ENCODE measurements around the gene SPANXN2.
"Not testable (repeated sequence)": the region's sequence is repeated elsewhere in the genome, so short reads cannot be mapped to it uniquely, and the experiment has no call there.

SPANXN2 gene

GRCh38 chrX:143720652-143721051 is at the start of gene SPANXN2:
TSS of gene SPANXN2 (minus strand) at chrX:143720752. CDS start at chrX:143720668, 84 bp downstream.
- H3K27ac Mint-ChIP-seq; H3K4me1 Mint-ChIP-seq (ENCODE audit: low read depth); H3K36me3 Mint-ChIP-seq (ENCODE audit: low read depth); H3K4me3 Mint-ChIP-seq; DNase-seq; H3K9me3 Mint-ChIP-seq: not testable (repeated sequence)
- H3K27me3 Mint-ChIP-seq = peaks cover 13% of the 10 kb centered on the region

GRCh38 chrX:143768976-143769375 is 48.4 kb upstream of the SPANXN2 start:
- H3K27ac Mint-ChIP-seq = no peak overlapping the region
- peaks cover 27% of the 10 kb centered on the region for H3K27me3 Mint-ChIP-seq
- no peaks in the 10 kb centered on the region for H3K4me1 Mint-ChIP-seq (ENCODE audit: low read depth)
- H3K9me3 Mint-ChIP-seq = peaks cover 4% of the 10 kb centered on the region
- H3K36me3 Mint-ChIP-seq (ENCODE audit: low read depth) = no peaks in the 10 kb centered on the region
- no peak for DNase-seq
- H3K4me3 Mint-ChIP-seq = no peak overlapping the region

GRCh38 chrX:143767789-143768188 is 47.2 kb upstream of the SPANXN2 start:
- not testable (repeated sequence) for H3K9me3 Mint-ChIP-seq

GRCh38 chrX:143757887-143758286 is 37.3 kb upstream of the SPANXN2 start:
- H3K4me1 Mint-ChIP-seq (ENCODE audit: low read depth) = no peaks in the 10 kb centered on the region
- H3K4me3 Mint-ChIP-seq = no peak overlapping the region
- peaks cover 2% of the 10 kb centered on the region for H3K27me3 Mint-ChIP-seq
- no peaks in the 10 kb centered on the region for H3K36me3 Mint-ChIP-seq (ENCODE audit: low read depth)
- no peak for DNase-seq
- H3K9me3 Mint-ChIP-seq = no peaks in the 10 kb centered on the region
- no peak overlapping the region for H3K27ac Mint-ChIP-seq

More at GRCh38 chrX:143767789-143768188, 47.2 kb upstream of the SPANXN2 start:
- not testable (repeated sequence) for H3K4me1 Mint-ChIP-seq (ENCODE audit: low read depth); H3K27ac Mint-ChIP-seq; H3K36me3 Mint-ChIP-seq (ENCODE audit: low read depth); DNase-seq; H3K4me3 Mint-ChIP-seq
- peaks cover 27% of the 10 kb centered on the region for H3K27me3 Mint-ChIP-seq

GRCh38 chrX:143757375-143757774 is 36.8 kb upstream of the SPANXN2 start:
- DNase-seq = no peak
- Mint-ChIP-seq H3K36me3 (ENCODE audit: low read depth) (no peaks in the 10 kb centered on the region), H3K27me3 (peaks cover 2% of the 10 kb centered on the region), H3K9me3 (no peaks in the 10 kb centered on the region), H3K4me1 (ENCODE audit: low read depth) (no peaks in the 10 kb centered on the region), H3K4me3 (no peak overlapping the region), H3K27ac (no peak overlapping the region)

GRCh38 chrX:143754183-143754582 is 33.6 kb upstream of the SPANXN2 start:
- H3K27me3 Mint-ChIP-seq = peaks cover 4% of the 10 kb centered on the region
- H3K27ac Mint-ChIP-seq = no peak overlapping the region
- H3K9me3 Mint-ChIP-seq = no peaks in the 10 kb centered on the region
- no peak for DNase-seq
- no peaks in the 10 kb centered on the region for H3K36me3 Mint-ChIP-seq (ENCODE audit: low read depth)
- H3K4me1 Mint-ChIP-seq (ENCODE audit: low read depth) = no peaks in the 10 kb centered on the region
- no peak overlapping the region for H3K4me3 Mint-ChIP-seq

- no peaks in the 10 kb centered on the region for H3K4me1 Mint-ChIP-seq (ENCODE audit: low read depth)
Measured at GRCh38 chrX:143733866-143734265, 13.3 kb upstream of the SPANXN2 start.

GRCh38 chrX:143726296-143726695 is 5.7 kb upstream of the SPANXN2 start:
- no peaks in the 10 kb centered on the region for H3K4me1 Mint-ChIP-seq (ENCODE audit: low read depth)
- no peaks in the 10 kb centered on the region for H3K36me3 Mint-ChIP-seq (ENCODE audit: low read depth)
- DNase-seq = no peak
- no peak overlapping the region for H3K27ac Mint-ChIP-seq
- peaks cover 3% of the 10 kb centered on the region for H3K27me3 Mint-ChIP-seq
- no peaks in the 10 kb centered on the region for H3K9me3 Mint-ChIP-seq
- H3K4me3 Mint-ChIP-seq = no peak overlapping the region

More at GRCh38 chrX:143733866-143734265, 13.3 kb upstream of the SPANXN2 start:
- Mint-ChIP-seq H3K9me3 (peaks cover 3% of the 10 kb centered on the region), H3K36me3 (ENCODE audit: low read depth) (no peaks in the 10 kb centered on the region), H3K27me3 (peaks cover 2% of the 10 kb centered on the region), H3K27ac (no peak overlapping the region), H3K4me3 (no peak overlapping the region)
- DNase-seq = no peak

GRCh38 chrX:143701460-143701859 is 19.1 kb downstream of the SPANXN2 start:
- peaks cover 3% of the 10 kb centered on the region for H3K9me3 Mint-ChIP-seq
- no peak for DNase-seq
- H3K27me3 Mint-ChIP-seq = peaks cover 3% of the 10 kb centered on the region
- H3K4me3 Mint-ChIP-seq = no peak overlapping the region
- H3K27ac Mint-ChIP-seq = no peak overlapping the region
- H3K4me1 Mint-ChIP-seq (ENCODE audit: low read depth) = no peaks in the 10 kb centered on the region
- no peaks in the 10 kb centered on the region for H3K36me3 Mint-ChIP-seq (ENCODE audit: low read depth)

GRCh38 chrX:143694885-143695284 is 25.7 kb downstream of the SPANXN2 start:
- H3K4me1 Mint-ChIP-seq (ENCODE audit: low read depth) = no peaks in the 10 kb centered on the region
- peaks cover 3% of the 10 kb centered on the region for H3K9me3 Mint-ChIP-seq
- H3K36me3 Mint-ChIP-seq (ENCODE audit: low read depth) = no peaks in the 10 kb centered on the region
- no peak overlapping the region for H3K4me3 Mint-ChIP-seq
- H3K27ac Mint-ChIP-seq = no peak overlapping the region
- DNase-seq = no peak
- H3K27me3 Mint-ChIP-seq = peaks cover 11% of the 10 kb centered on the region

- H3K27ac Mint-ChIP-seq = no peak overlapping the region
- peaks cover 10% of the 10 kb centered on the region for H3K27me3 Mint-ChIP-seq
- H3K36me3 Mint-ChIP-seq (ENCODE audit: low read depth) = no peaks in the 10 kb centered on the region
- no peak for DNase-seq
- no peaks in the 10 kb centered on the region for H3K4me1 Mint-ChIP-seq (ENCODE audit: low read depth)
- H3K4me3 Mint-ChIP-seq = no peak overlapping the region
- H3K9me3 Mint-ChIP-seq = peaks cover 2% of the 10 kb centered on the region
Measured at GRCh38 chrX:143683486-143683885, 37.1 kb downstream of the SPANXN2 start.

GRCh38 chrX:143674926-143675325 is 45.6 kb downstream of the SPANXN2 start:
- Mint-ChIP-seq H3K36me3 (ENCODE audit: low read depth) (no peaks in the 10 kb centered on the region), H3K27ac (no peak overlapping the region), H3K9me3 (no peaks in the 10 kb centered on the region)

GRCh38 chrX:143669395-143669794 is 51.2 kb downstream of the SPANXN2 start:
- H3K4me3 Mint-ChIP-seq = no peak overlapping the region
- H3K27me3 Mint-ChIP-seq = peaks cover 27% of the 10 kb centered on the region
- H3K4me1 Mint-ChIP-seq (ENCODE audit: low read depth) = no peaks in the 10 kb centered on the region
- no peaks in the 10 kb centered on the region for H3K9me3 Mint-ChIP-seq
- no peak for DNase-seq
- H3K27ac Mint-ChIP-seq = no peak overlapping the region
- no peaks in the 10 kb centered on the region for H3K36me3 Mint-ChIP-seq (ENCODE audit: low read depth)

More at GRCh38 chrX:143674926-143675325, 45.6 kb downstream of the SPANXN2 start:
- Mint-ChIP-seq H3K27me3 (peaks cover 13% of the 10 kb centered on the region), H3K4me3 (no peak overlapping the region), H3K4me1 (ENCODE audit: low read depth) (no peaks in the 10 kb centered on the region)
- no peak for DNase-seq

GRCh38 chrX:143664302-143664701 is 56.2 kb downstream of the SPANXN2 start:
- Mint-ChIP-seq H3K4me1 (ENCODE audit: low read depth) (no peaks in the 10 kb centered on the region), H3K36me3 (ENCODE audit: low read depth) (no peaks in the 10 kb centered on the region), H3K9me3 (no peaks in the 10 kb centered on the region), H3K27ac (no peak overlapping the region), H3K27me3 (peaks cover 18% of the 10 kb centered on the region), H3K4me3 (no peak overlapping the region)
- DNase-seq = no peak

GRCh38 chrX:143663755-143664154 is 56.8 kb downstream of the SPANXN2 start:
- Mint-ChIP-seq H3K4me3 (no peak overlapping the region), H3K27me3 (peaks cover 13% of the 10 kb centered on the region), H3K27ac (no peak overlapping the region)

More at GRCh38 chrX:143663755-143664154, 56.8 kb downstream of the SPANXN2 start:
- Mint-ChIP-seq H3K36me3 (ENCODE audit: low read depth) (no peaks in the 10 kb centered on the region), H3K4me1 (ENCODE audit: low read depth) (no peaks in the 10 kb centered on the region), H3K9me3 (no peaks in the 10 kb centered on the region)
- no peak for DNase-seq

All from activated T-cell treated with anti-CD3 and anti-CD28 coated beads, Interleukin-2, amount 50 U/mL, for 24 hours (primary cell).